BE2C (cell line): ENCODE data around the gene BICRAL.

Experiments
- DNase-seq: peaks from one replicate; pipeline ENCODE4 v3.0.0-alpha.2; 2020
- H3K27me3 ChIP-seq: fragments of 250-450 bp; sonication (Bioruptor Pico); 2 replicates; pipeline ENCODE4 v1.5.1; 2020; ENCODE audit warnings: mild to moderate bottlenecking
- H3K36me3 ChIP-seq: fragments of 250-450 bp; sonication (Bioruptor Pico); 2 replicates; pipeline ENCODE4 v1.5.1; 2020; ENCODE audit warnings: mild to moderate bottlenecking
- H3K4me1 ChIP-seq: fragments of 250-450 bp; sonication (Bioruptor Pico); 2 replicates; pipeline ENCODE4 v1.5.1; 2020
- H3K4me3 ChIP-seq: 2 replicates; pipeline ENCODE4 v1.5.1; 2011; ENCODE audit warnings: low read depth, low read length
- H3K9me3 ChIP-seq: fragments of 250-450 bp; sonication (Bioruptor Pico); 2 replicates; pipeline ENCODE4 v1.5.1; 2020
- CTCF ChIP-seq: IDR thresholded peaks from 2 replicates; pipeline ENCODE4 v1.5.1; 2012; ENCODE audit warnings: mild to moderate bottlenecking, low read depth, low read length

The BICRAL gene

GRCh38 chr6:42831237-42831636, 49.4 kb downstream of the BICRAL start:
- Histone ChIP-seq H3K4me1 (no peaks in the 10 kb centered on the region), H3K36me3 (peaks cover 19% of the 10 kb centered on the region), H3K27me3 (no peaks in the 10 kb centered on the region), H3K4me3 (no peak overlapping the region), H3K9me3 (no peaks in the 10 kb centered on the region)
- no peak for TF ChIP-seq CTCF
- DNase-seq = no peak

DNA sequence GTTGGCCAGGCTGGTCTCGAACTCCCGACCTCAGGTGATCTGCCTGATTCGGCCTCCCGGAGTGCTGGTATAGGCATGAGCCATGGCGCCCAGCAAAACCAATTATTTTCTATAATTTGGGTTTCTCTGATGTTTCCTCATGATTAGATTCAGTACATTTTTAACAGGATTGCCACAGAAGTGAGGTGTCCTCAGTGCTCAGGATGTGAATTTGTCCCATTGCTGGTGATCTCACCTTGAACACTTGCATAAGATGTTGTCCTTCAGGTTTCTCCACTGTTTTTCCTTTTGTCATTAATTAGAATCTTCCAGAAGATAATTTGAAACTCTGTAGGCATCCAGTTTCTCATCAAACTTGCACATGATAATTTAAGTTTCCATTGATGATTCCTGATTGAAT, 52.2 kb downstream of the BICRAL start:
- TF ChIP-seq CTCF = no peak
- Histone ChIP-seq H3K36me3 (peaks cover 12% of the 10 kb centered on the region), H3K27me3 (no peaks in the 10 kb centered on the region), H3K4me1 (no peaks in the 10 kb centered on the region), H3K9me3 (no peaks in the 10 kb centered on the region), H3K4me3 (no peak overlapping the region)
- DNase-seq = no peak

GRCh38 chr6:42841844-42842584, 60.2 kb downstream of the BICRAL start:
- TF ChIP-seq CTCF = no peak
- DNase-seq = no peak

GRCh38 chr6:42845327-42845694, 63.5 kb downstream of the BICRAL start:
- no peak for DNase-seq
- no peak overlapping the region for H3K4me3 ChIP-seq
- no peak for TF ChIP-seq CTCF

More at GRCh38 chr6:42841844-42842584, 60.2 kb downstream of the BICRAL start:
- Histone ChIP-seq H3K4me3 (no peak overlapping the region), H3K36me3 (no peaks in the 10 kb centered on the region), H3K4me1 (no peaks in the 10 kb centered on the region; the same call in 1 of the 2 replicates), H3K27me3 (no peaks in the 10 kb centered on the region), H3K9me3 (no peaks in the 10 kb centered on the region)

GRCh38 chr6:42846505-42846904, 64.7 kb downstream of the BICRAL start:
- TF ChIP-seq CTCF = no peak
- DNase-seq = no peak
- no peak overlapping the region for H3K4me3 ChIP-seq
- H3K27me3 ChIP-seq = no peaks in the 10 kb centered on the region
- H3K36me3 ChIP-seq = no peaks in the 10 kb centered on the region
- H3K9me3 ChIP-seq = no peaks in the 10 kb centered on the region
- H3K4me1 ChIP-seq = peaks cover 1% of the 10 kb centered on the region; the same call in 1 of the 2 replicates

More at GRCh38 chr6:42845327-42845694, 63.5 kb downstream of the BICRAL start:
- no peaks in the 10 kb centered on the region for H3K27me3 ChIP-seq
- no peaks in the 10 kb centered on the region for H3K36me3 ChIP-seq
- H3K9me3 ChIP-seq = no peaks in the 10 kb centered on the region
- no peaks in the 10 kb centered on the region; the same call in 1 of the 2 replicates for H3K4me1 ChIP-seq

GRCh38 chr6:42848700-42849099, 66.8 kb downstream of the BICRAL start:
- TF ChIP-seq CTCF = no peak
- Histone ChIP-seq H3K4me3 (no peak overlapping the region), H3K4me1 (peaks cover 2% of the 10 kb centered on the region; the same call in 1 of the 2 replicates), H3K36me3 (no peaks in the 10 kb centered on the region), H3K27me3 (no peaks in the 10 kb centered on the region), H3K9me3 (no peaks in the 10 kb centered on the region)
- DNase-seq = no peak
